H9 (cell line): ENCODE data around the gene ARHGAP26. TPM values are rescaled to one million over a fixed set of nuclear protein-coding genes. Genes with fewer than 3 reads are reported as not detected.
"Not testable (repeated sequence)": the region's sequence is repeated elsewhere in the genome, so short reads cannot be mapped to it uniquely, and the experiment has no call there.

Experiments used
- DNase-seq: peaks from one replicate; pipeline ENCODE4 v3.0.0-alpha.2; 2017
- H2AFZ ChIP-seq: one replicate; pipeline ENCODE4 v1.6.1; 2013; ENCODE audit warnings: mild to moderate bottlenecking, low read length, control low read depth, moderate library complexity
- H2AK5ac ChIP-seq: 2 replicates; pipeline ENCODE4 v1.6.1; 2013; ENCODE audit warnings: low read length, control low read depth, mixed read lengths; ENCODE audit not compliant: insufficient read length
- H2BK120ac ChIP-seq: one replicate; pipeline ENCODE4 v1.6.1; 2013; ENCODE audit warnings: low read depth, mild to moderate bottlenecking, low read length, control low read depth, inconsistent platforms; ENCODE audit not compliant: poor library complexity, severe bottlenecking
- H2BK12ac ChIP-seq: 2 replicates; pipeline ENCODE4 v1.6.1; 2013; ENCODE audit warnings: low read length, control low read depth, mixed read lengths, low read depth; ENCODE audit not compliant: insufficient read length
- H2BK15ac ChIP-seq: 2 replicates; pipeline ENCODE4 v1.6.1; 2013; ENCODE audit warnings: low read depth, low read length, control low read depth
- H2BK20ac ChIP-seq: one replicate; pipeline ENCODE4 v1.6.1; 2013; ENCODE audit warnings: low read depth, mild to moderate bottlenecking, low read length, control low read depth, inconsistent platforms; ENCODE audit not compliant: poor library complexity, severe bottlenecking
- H2BK5ac ChIP-seq: 2 replicates; pipeline ENCODE4 v1.6.1; 2013; ENCODE audit warnings: low read length, control low read depth, mixed read lengths; ENCODE audit not compliant: insufficient read length
- H3K14ac ChIP-seq: 2 replicates; pipeline ENCODE4 v1.6.1; 2013; ENCODE audit warnings: low read length, control low read depth; ENCODE audit not compliant: insufficient read depth
- H3K18ac ChIP-seq: 2 replicates; pipeline ENCODE4 v1.6.1; 2013; ENCODE audit warnings: low read depth, mild to moderate bottlenecking, mixed read lengths, low read length, control low read depth; ENCODE audit not compliant: insufficient read length
- H3K23ac ChIP-seq: 2 replicates; pipeline ENCODE4 v1.6.1; 2013; ENCODE audit warnings: low read length, control low read depth, mixed read lengths, low read depth; ENCODE audit not compliant: insufficient read length
- H3K23me2 ChIP-seq: 2 replicates; pipeline ENCODE4 v1.6.1; 2013; ENCODE audit warnings: low read depth, mild to moderate bottlenecking, mixed read lengths, low read length, control low read depth; ENCODE audit not compliant: insufficient read length, poor library complexity, severe bottlenecking
- H3K27ac ChIP-seq: 2 replicates; pipeline ENCODE4 v1.5.1; 2013; ENCODE audit warnings: low read length, control low read depth, mixed read lengths, low read depth; ENCODE audit not compliant: insufficient read length
- H3K27me3 ChIP-seq: 2 replicates; pipeline ENCODE4 v1.6.1; 2013; ENCODE audit warnings: low read length, control low read depth, inconsistent platforms; ENCODE audit not compliant: insufficient read depth
- H3K4ac ChIP-seq: 2 replicates; pipeline ENCODE4 v1.6.1; 2013; ENCODE audit warnings: low read depth, mild to moderate bottlenecking, control low read depth, inconsistent platforms, low read length, moderate library complexity
- H3K4me1 ChIP-seq: 2 replicates; pipeline ENCODE4 v1.6.1; 2013; ENCODE audit warnings: low read length, control low read depth, inconsistent platforms; ENCODE audit not compliant: insufficient read depth
- H3K4me2 ChIP-seq: 2 replicates; pipeline ENCODE4 v1.6.1; 2013; ENCODE audit warnings: low read length, control low read depth, mixed read lengths; ENCODE audit not compliant: insufficient read length, insufficient read depth
- H3K56ac ChIP-seq: 2 replicates; pipeline ENCODE4 v1.6.1; 2013; ENCODE audit warnings: low read depth, mild to moderate bottlenecking, mixed read lengths, low read length, control low read depth; ENCODE audit not compliant: insufficient read length
- H3K79me1 ChIP-seq: 2 replicates; pipeline ENCODE4 v1.6.1; 2013; ENCODE audit warnings: low read depth, mild to moderate bottlenecking, moderate library complexity, low read length, control low read depth, inconsistent platforms; ENCODE audit not compliant: insufficient read depth, poor library complexity, severe bottlenecking
- H3K79me2 ChIP-seq: 2 replicates; pipeline ENCODE4 v1.6.1; 2013; ENCODE audit warnings: low read length, control low read depth, inconsistent platforms; ENCODE audit not compliant: insufficient read depth
- H3K9ac ChIP-seq: 2 replicates; pipeline ENCODE4 v1.6.1; 2013; ENCODE audit warnings: low read length, control low read depth, mixed read lengths; ENCODE audit not compliant: insufficient read length; ENCODE audit errors: extremely low read depth
- H3K9me3 ChIP-seq: one replicate; pipeline ENCODE4 v1.6.1; 2013; ENCODE audit warnings: low read depth, low read length, inconsistent platforms; ENCODE audit not compliant: control insufficient read depth
- H3T11ph ChIP-seq: one replicate; pipeline ENCODE4 v1.6.1; 2013; ENCODE audit warnings: mild to moderate bottlenecking, low read length, control low read depth, inconsistent platforms
- H4K20me1 ChIP-seq: one replicate; pipeline ENCODE4 v1.6.1; 2013; ENCODE audit not compliant: control insufficient read depth, insufficient read length, insufficient read depth
- H4K5ac ChIP-seq: 2 replicates; pipeline ENCODE4 v1.6.1; 2013; ENCODE audit warnings: low read depth, mild to moderate bottlenecking, mixed read lengths, low read length, control low read depth; ENCODE audit not compliant: insufficient read length
- H4K8ac ChIP-seq: replicated peaks from 2 replicates; pipeline ENCODE4 v1.6.1; 2013; ENCODE audit warnings: low read length, control low read depth, mixed read lengths, low read depth; ENCODE audit not compliant: insufficient read length
- H4K91ac ChIP-seq: 2 replicates; pipeline ENCODE4 v1.6.1; 2013; ENCODE audit warnings: low read depth, mild to moderate bottlenecking, moderate library complexity, mixed read lengths, low read length, control low read depth; ENCODE audit not compliant: insufficient read length
- H3K27ac Mint-ChIP-seq, 3 experiments: 2 replicates in 2 of 3; 3 replicates in 1 of 3; pipeline ENCODE4 v1.8.0; 2020 to 2021; ENCODE audit warnings: mixed read lengths in 3 of 3, mild to moderate bottlenecking in 1 of 3, moderate library complexity in 1 of 3
- H3K27me3 Mint-ChIP-seq: 2 replicates; pipeline ENCODE4 v1.8.0; 2021; ENCODE audit warnings: low read depth, mild to moderate bottlenecking, moderate library complexity, mixed read lengths
- H3K36me3 Mint-ChIP-seq, 3 experiments: 2 replicates in 2 of 3; 3 replicates in 1 of 3; pipeline ENCODE4 v1.8.0; 2020 to 2021; ENCODE audit warnings: low read depth in 3 of 3, mixed read lengths in 3 of 3; ENCODE audit not compliant: insufficient read depth in 1 of 3
- H3K4me1 Mint-ChIP-seq, 2 experiments: 2 replicates each; pipeline ENCODE4 v1.8.0; 2020; ENCODE audit warnings: mixed read lengths in 2 of 2
- H3K4me3 Mint-ChIP-seq, 2 experiments: 2 replicates in 1 of 2; 3 replicates in 1 of 2; pipeline ENCODE4 v1.8.0; 2020 to 2021; ENCODE audit warnings: mild to moderate bottlenecking in 2 of 2, mixed read lengths in 2 of 2, moderate library complexity in 1 of 2
- H3K9me3 Mint-ChIP-seq, 2 experiments: 2 replicates in 1 of 2; 3 replicates in 1 of 2; pipeline ENCODE4 v1.8.0; 2020; ENCODE audit warnings: mild to moderate bottlenecking in 2 of 2, mixed read lengths in 2 of 2, moderate library complexity in 1 of 2
- WGBS: extraction: QIAGEN DNeasy Blood & Tissue Kit; methylation state at CpG from one replicate; pipeline ENCODE4 v1.1.7; 2013; ENCODE audit warnings: missing lambda C conversion rate, low lambda C conversion rate, mixed read lengths; ENCODE audit not compliant: insufficient read length; ENCODE audit errors: extremely low coverage; 5-methylcytosine and 5-hydroxymethylcytosine counted together
- total RNA-seq: library from RNA; stranded (reverse); gene quantifications from 2 replicates; pipeline ENCODE4 v1.2.1, GENCODE V29; 2021

ARHGAP26 gene
- total RNA-seq, 1 experiment from 2014 or later = 13.8 TPM

- not testable (repeated sequence) for H3K27me3 Mint-ChIP-seq, H3K4me1 ChIP-seq, H2BK5ac ChIP-seq, H3K4ac ChIP-seq, H3K4me1 Mint-ChIP-seq, H3K79me1 ChIP-seq, H3K4me3 Mint-ChIP-seq, H3K23ac ChIP-seq, H3K18ac ChIP-seq, H3K9me3 ChIP-seq, H2AFZ ChIP-seq, H3K23me2 ChIP-seq, H4K91ac ChIP-seq, H4K8ac ChIP-seq, H3K9ac ChIP-seq, H3K79me2 ChIP-seq, H3K14ac ChIP-seq, H3K27ac ChIP-seq, H3K27ac Mint-ChIP-seq, H3K27me3 ChIP-seq, H4K5ac ChIP-seq, H2BK120ac ChIP-seq, H3K56ac ChIP-seq, H2BK12ac ChIP-seq, H2BK20ac ChIP-seq, DNase-seq, H3K4me2 ChIP-seq, H3T11ph ChIP-seq, H2AK5ac ChIP-seq, H2BK15ac ChIP-seq, H4K20me1 ChIP-seq
- H3K9me3 Mint-ChIP-seq = peaks cover 33% of the 10 kb centered on the region in 2 experiments
- WGBS = no CpG with 5 or more reads among the region's 8 CpGs
- H3K36me3 Mint-ChIP-seq = peaks cover 29 to 36% (median 34%) of the 10 kb centered on the region in 3 experiments
Measured at GRCh38 chr5:142990073-142990472, 219.9 kb downstream of the ARHGAP26 start.
